Fibroblast of skin of left quadriceps (primary cell): Measurements from ENCODE around the gene ZNFX1.
A peak's percentile ranks its signal among the peaks of the same experiment; 100 is the strongest.

Experiments used
- DNase-seq, 2 experiments: peaks; one replicate each; pipeline ENCODE4 v3.0.0-alpha.2; 2013; ENCODE audit warnings: low read depth in 2 of 2

ZNFX1 gene

GRCh38 chr20:49292010-49292409 lies 14.2 kb upstream of the ZNFX1 start:
- DNase-seq = no peak

DNA sequence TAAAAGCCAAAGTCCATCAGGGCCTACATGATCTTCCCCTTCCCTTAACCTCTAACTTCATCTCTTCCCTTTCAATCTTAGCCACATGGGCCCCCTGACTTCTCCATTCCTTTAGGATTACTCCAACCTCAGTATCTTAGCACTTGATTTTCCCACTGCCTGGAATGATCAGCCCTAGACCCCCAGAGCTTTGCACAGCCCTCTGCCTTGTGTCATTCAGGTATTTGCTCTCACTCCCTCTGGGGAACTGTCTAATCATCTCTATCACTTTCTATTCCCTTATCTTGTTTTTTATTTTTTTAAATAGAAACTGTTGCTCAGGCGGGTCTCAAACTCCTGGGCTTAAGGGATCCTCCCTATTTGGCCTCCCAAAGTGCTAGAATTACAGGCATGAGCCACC lies 13.3 kb upstream of the ZNFX1 start:
- no peak for DNase-seq

GRCh38 chr20:49290608-49291191 lies 12.8 kb upstream of the ZNFX1 start:
- DNase-seq = no peak

- DNase-seq = no peak
Observed at GRCh38 chr20:49288784-49289696, 11.2 kb upstream of the ZNFX1 start.

DNA sequence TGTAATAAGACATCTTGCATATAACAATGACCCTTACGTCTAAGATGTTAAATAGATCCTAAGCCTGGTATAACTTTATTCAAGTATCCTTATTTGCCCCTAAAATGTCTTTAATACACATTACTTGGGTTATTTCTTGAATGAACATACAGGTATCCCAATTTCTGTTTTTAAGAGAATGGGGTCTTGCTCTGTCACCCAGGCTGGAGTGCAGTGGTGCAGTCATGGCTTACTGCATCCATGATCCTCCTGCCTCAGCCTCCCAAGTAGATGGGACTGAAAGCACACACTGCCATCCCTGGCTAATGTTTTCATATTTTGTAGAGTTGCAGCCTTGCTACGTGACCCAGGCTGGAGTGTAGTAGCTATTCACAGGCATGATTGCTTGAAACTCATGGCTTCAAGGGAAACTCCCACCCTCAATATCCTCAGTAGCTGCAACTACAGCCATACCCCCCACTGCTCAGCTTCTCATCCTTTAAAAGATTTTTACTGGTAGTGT lies 10.4 kb upstream of the ZNFX1 start:
- no peak for DNase-seq

DNA sequence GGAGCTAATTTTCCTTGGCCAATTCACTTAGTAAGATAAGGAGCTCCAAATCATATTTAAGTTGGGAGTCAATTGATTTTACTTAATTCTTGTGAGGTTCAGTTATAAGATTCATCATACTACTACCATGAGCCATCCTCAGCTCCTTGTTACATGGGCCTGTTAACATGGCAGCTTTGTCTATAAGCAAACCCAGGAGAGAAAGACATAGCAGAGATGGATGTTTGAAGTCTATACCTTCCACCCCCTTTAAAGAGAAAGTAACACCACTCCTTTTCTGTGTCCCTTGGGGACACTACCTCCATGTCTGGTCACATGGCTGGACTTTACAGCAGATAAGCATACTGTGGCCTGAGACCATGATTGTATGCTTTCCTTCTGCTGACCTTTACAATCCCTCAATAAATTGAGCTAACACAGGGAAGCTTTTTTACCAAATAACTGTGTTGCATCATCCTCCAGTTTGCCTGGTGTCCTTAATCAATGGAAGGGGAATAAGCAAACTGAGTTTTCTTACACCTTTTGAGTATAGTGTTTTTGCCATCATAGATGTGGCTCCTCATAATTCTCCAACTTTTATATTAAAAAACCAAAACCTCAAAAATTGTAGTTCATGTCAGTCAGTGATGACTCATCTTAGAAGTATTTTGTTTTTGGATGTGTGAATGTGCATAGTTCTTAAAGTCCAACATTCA lies 9.8 kb upstream of the ZNFX1 start:
- peak; percentile 49 to 57 for DNase-seq

DNA sequence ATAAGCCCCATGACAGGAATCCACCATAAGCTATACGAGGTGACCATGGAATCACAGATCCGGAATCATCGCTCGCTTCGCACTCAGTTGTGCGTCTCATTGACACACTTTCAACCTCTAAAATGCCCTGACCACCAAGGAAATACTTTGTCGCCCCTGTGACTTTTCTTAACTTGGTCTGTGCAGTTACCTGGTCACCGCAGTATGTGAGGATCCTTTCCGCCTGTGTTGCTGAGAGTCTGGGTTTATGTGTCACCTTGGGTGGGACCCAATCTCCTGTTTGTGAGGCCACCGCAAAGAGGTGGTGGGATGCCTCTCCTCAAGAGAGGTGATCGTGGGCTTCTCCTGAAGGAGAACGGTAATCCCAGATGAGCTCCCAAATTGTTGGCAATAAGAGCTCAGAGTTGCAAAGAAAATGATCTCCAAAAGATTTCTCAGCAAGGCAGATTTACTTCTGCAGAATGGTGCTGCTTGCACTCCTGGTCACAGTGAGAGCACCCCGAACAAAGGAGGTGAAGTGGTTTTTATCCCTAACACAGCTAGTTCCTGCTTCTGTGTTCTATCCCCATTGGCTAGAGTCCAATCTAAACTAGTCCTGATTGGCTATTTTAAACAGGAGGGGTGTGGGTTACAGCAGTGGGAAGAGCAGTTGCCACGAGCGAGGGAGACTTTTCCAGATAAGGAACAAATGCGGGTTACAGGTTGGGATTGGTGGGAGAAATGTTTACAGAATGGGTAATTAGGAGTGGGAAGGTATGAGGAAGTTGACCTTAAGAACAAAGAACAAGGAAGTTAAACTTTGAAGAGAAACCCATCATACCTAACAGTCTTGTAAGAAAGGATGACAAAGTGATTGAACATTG lies 9.1 kb upstream of the ZNFX1 start:
- DNase-seq = no peak

DNA sequence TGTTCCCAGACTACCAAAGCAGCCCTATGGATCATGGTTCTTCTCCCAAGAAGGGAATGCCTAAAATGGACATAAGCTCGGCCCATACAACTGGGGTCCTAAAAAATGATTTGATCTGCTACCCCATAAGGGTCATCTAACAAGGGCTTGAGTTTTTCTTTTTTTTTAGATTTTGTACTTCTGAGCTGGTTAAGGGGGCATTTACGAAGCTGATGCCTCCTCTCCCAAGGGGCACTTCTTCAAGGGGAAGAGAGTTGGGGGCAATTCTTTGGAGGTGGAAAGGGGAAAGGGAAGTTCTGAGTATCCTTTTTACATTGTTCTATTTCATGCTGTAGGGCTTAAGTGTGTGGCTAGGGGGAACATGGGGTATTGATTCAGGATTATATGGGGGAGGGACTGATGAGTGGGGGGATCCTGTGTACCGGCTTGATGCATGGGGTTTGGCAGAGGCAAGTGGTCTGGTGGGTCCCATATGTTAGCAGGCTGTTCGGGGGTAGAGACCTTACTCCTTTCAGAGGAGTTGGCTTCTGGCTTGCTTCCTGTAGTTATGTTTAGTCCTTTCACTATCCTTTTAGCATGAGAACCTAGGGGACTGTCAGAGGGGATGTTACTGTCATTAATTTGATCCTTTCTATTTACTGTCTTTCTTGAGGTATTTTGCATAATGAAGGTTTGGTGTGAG lies 8.1 kb upstream of the ZNFX1 start:
- no peak for DNase-seq

DNA sequence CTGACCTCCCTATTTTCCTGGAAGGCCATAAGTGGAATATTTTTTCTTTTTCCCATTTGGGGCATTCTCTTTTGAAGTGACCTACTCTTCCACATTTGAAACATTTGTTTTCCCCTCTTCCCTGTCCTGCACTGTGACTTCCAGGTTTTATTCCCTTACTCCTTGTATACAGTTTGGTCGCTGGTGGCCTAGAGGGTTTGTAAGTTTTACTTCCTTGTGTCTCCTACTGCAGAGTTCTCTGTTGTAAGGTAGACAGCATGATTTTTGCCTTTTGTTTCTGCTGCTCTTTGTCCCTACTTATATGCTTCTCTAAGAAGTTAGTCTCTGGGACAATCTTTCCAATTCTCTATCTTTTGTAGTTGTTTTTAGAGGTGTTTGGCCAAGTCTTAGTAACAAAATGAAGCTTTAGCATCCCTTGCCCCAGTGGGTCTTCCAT lies 7.4 kb upstream of the ZNFX1 start:
- no peak for DNase-seq

- DNase-seq = no peak
Observed at GRCh38 chr20:49284818-49285217, 7.0 kb upstream of the ZNFX1 start.

GRCh38 chr20:49283703-49284625 lies 6.1 kb upstream of the ZNFX1 start:
- no peak for DNase-seq

DNA sequence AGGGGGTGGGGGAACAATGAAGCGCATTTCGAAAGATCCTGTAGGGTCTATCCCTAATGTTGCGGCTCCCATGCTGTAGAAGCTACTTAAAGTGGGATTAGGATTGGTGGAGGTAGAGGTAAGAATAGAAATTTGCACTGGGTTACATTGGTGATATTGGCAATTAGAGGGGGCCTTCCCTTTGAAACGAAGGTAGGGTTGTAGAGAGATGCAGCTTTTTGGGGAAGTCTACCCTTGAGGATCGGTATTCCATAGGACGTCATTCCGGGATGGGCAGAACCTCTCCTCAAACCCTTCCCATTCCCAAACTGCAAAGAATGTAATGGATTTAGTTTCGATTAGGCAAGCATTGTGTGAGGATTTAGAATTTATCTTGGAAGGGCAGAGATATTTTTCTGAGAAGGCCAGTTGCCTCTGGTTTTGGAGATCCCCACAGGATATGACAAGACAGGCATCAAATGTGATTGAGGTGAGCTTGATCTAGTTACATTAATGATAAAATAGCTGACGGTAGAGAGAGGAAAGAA lies 5.4 kb upstream of the ZNFX1 start:
- no peak for DNase-seq

DNA sequence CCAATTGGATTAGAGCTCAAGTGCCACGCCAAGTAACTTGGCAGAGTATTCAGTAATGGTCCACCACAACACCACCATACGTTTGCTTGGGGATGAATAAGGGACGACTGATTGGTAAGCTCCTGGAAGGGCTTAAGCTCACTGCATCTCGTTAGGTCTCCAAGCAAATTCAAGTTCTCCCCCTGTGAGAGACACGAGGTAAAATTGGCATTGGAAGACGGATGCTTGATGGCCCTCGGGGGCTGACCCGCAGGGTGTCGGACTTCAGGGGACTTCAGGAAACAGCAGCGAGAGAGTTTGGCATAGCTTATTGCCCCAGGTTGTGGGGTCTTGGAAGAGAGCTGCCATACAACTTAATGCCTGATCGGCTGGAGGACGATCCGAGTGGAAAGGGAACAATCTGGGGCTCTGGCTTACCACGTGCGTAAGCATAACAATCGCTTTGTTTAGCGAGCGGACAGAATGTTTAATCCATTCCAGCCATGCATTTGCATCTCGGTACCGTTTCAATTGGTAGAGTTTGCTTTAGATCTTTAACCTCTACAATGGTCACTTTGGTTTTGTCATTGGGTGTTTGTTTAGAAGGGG lies 4.8 kb upstream of the ZNFX1 start:
- DNase-seq = no peak

GRCh38 chr20:49281913-49282467 lies 4.1 kb upstream of the ZNFX1 start:
- DNase-seq = no peak

DNA sequence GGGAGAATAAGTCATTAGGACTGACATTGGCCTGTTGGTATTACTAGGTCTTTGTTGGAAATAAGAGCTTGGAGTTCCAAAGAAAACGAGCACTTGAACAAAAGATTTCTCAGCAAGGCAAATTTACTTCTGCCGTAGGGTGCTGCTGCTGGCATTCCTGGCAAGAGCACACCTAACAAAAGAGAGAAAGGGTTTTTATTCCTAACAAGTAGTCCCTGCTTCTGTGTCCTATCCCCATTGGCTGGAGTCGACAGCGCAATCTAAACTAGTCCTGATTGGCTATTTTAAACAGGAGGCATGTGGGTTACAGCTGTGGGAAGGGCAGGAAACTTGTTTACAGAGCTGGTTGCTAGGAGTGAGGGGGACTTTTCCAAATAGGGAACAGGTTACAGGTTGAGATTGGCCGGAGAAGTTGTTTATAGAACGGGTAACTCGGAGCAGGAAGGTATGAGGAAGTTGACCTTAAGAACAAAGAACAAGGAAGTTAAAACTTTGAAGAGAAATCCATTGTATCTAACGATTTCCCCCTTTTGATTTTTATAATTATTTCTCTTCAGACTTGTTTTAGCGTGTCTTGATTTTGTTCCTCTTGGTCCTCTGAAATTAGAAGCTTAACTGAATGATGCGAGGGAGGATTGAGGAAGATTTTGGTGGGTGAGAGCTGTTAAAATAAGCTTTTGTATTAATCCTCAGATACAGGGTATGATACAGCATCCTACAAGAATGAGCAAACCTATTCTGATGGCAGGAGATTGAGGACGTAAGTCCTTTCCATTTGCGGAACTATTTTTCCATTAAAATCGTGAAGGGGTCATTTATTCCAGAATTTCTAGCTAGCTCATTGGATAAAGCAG lies 3.4 kb upstream of the ZNFX1 start:
- DNase-seq = no peak

DNA sequence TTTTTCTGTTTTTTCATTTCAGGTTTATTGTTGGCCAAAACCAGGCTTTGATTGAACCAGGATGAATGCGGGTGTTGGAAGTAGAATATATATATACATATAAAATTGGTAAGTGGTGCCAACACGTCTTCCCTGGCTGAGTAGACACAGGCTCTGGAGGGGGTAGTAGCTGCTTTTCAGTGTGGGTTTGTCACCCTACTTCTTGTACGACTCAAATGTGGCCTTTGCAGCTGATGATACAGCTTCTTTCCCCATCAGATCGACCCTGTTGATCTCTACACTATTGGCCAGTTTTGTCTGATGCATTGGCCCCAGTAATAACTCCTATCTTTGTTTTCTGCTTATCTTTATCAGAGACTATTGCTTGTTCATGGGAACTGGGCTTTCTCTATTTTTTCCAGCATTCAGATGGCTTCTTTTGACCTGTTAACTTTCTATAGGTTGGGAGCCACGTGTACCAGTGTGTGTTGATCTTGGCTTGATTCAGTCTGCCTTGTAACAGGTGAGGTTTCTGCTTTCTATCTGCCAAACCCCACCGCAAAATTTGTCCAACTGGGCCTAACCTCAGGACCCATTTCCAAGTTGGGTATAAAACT lies 2.7 kb upstream of the ZNFX1 start:
- DNase-seq = no peak

- DNase-seq = no peak
Observed at GRCh38 chr20:49279677-49280462, 2.0 kb upstream of the ZNFX1 start.
